Cardiac muscle cell (in vitro differentiated cells and primary cell): ENCODE data around the gene ZNF594. TPM values are rescaled to one million over a fixed set of nuclear protein-coding genes. Genes with fewer than 3 reads are reported as not detected.
"Not testable (repeated sequence)": the region's sequence is repeated elsewhere in the genome, so short reads cannot be mapped to it uniquely, and the experiment has no call there.

Experiments
- DNase-seq, 2 donors: peaks; one replicate each; pipeline versions ENCODE4 v3.0.0 to v3.0.0-alpha.2; 2010 to 2017; ENCODE audit warnings: low read depth in 1 of 2, low spot score in 1 of 2
- H3K27ac ChIP-seq: fragments of 200-600 bp; sonication (generic); 2 replicates; pipeline ENCODE4 v1.5.1; 2016
- H3K27me3 ChIP-seq: fragments of 200-600 bp; sonication (generic); 2 replicates; pipeline ENCODE4 v1.6.0; 2016; ENCODE audit warnings: control low read depth
- H3K36me3 ChIP-seq: fragments of 200-600 bp; sonication (generic); 2 replicates; pipeline ENCODE4 v1.5.1; 2016; ENCODE audit warnings: control low read depth
- H3K4me1 ChIP-seq: fragments of 200-600 bp; sonication (generic); 2 replicates; pipeline ENCODE4 v1.8.1; 2017; ENCODE audit warnings: low read depth, mild to moderate bottlenecking, mixed run types
- H3K4me3 ChIP-seq: fragments of 200-600 bp; sonication (generic); 2 replicates; pipeline ENCODE4 v1.5.1; 2016; ENCODE audit warnings: mild to moderate bottlenecking
- H3K9me3 ChIP-seq: fragments of 200-600 bp; sonication (generic); 2 replicates; pipeline ENCODE4 v1.5.1; 2017; ENCODE audit warnings: low read depth, mild to moderate bottlenecking, control low read depth
- polyA plus RNA-seq: library from polyadenylated mRNA; unstranded; fragments of >200 nt; fragmentation: Nextera tagmentation; extraction: Ambion mirVana; gene quantifications from 2 replicates; pipeline ENCODE4 v1.2.1, GENCODE V29; 2016
- total RNA-seq: library from RNA; depleted of rRNA; stranded (reverse); fragments of >200 nt; gene quantifications from 2 replicates; pipeline ENCODE4 v1.2.3, GENCODE V29; 2016
- TF ChIP-seq, protein P1 (sequence below): IDR thresholded peaks from 2 replicates; pipeline ENCODE4 v1.5.1; 2012; ENCODE audit warnings: low read depth, mild to moderate bottlenecking, low read length

ZNF594 gene
- total RNA-seq, result 23.3 and 30.6 TPM in 2 replicates
- 13.6 and 16.2 TPM in 2 replicates for polyA plus RNA-seq

DNA sequence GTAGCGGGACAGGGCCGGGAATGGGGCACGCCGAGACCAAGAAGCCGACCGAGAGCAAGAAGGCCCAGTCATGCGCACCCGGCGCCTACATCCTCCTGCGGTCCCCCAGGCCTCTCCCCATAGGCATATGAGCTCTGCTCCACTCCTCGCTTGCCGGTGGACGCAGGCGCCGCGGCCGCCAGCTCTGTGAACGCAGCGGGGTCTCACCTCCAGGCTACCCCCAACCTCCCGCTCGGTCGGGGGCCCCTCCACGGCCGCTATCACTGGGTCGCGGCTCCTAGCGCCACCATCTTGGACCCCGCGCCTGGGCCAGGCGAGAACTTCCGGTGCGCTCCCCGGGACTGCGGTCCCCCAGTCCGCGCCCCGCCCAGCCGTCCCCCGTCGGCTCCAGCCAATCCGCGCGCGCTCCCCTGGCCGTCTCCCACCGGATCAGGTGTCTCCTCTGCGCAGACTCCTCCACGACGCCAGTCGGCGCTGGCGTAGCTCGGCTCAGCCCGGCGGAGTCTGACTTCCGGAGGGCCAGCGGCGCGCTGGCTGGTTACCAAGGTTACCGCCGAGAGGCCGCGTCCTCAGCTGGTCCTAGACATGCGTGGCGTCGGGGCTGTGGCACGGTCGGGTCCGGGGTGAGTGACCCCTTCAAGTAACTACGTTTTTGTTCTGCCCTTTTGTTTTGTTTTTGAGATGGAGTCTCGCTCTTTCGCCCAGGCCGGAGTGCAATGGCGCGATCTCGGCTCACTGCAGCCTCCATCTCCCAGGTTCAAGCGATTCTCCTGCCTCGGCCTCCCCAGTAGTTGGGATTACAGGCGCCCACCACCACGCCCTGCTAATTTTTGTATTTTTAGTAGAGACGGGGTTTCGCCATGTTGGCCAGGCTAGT is at the start of gene ZNF594:
ZNF594 (minus strand) TSS at position 328 of the 877 bp plus-strand sequence. CDS start 7,612 bp downstream, outside the sequence.
- DNase-seq, result peak; percentile 98
- peak within 1 kb of the TSS; percentile 49 for H3K4me3 ChIP-seq
- TF ChIP-seq, protein P1, sequence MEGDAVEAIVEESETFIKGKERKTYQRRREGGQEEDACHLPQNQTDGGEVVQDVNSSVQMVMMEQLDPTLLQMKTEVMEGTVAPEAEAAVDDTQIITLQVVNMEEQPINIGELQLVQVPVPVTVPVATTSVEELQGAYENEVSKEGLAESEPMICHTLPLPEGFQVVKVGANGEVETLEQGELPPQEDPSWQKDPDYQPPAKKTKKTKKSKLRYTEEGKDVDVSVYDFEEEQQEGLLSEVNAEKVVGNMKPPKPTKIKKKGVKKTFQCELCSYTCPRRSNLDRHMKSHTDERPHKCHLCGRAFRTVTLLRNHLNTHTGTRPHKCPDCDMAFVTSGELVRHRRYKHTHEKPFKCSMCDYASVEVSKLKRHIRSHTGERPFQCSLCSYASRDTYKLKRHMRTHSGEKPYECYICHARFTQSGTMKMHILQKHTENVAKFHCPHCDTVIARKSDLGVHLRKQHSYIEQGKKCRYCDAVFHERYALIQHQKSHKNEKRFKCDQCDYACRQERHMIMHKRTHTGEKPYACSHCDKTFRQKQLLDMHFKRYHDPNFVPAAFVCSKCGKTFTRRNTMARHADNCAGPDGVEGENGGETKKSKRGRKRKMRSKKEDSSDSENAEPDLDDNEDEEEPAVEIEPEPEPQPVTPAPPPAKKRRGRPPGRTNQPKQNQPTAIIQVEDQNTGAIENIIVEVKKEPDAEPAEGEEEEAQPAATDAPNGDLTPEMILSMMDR, result peak; percentile 79
- no peaks in the 10 kb centered on the region for H3K27me3 ChIP-seq
- H3K36me3 ChIP-seq, result peaks cover 3% of the 10 kb centered on the region
- H3K27ac ChIP-seq, result peak within 1 kb of the TSS; percentile 35
- H3K9me3 ChIP-seq, result no peaks in the 10 kb centered on the region
- peaks cover 3% of the 10 kb centered on the region for H3K4me1 ChIP-seq

DNA sequence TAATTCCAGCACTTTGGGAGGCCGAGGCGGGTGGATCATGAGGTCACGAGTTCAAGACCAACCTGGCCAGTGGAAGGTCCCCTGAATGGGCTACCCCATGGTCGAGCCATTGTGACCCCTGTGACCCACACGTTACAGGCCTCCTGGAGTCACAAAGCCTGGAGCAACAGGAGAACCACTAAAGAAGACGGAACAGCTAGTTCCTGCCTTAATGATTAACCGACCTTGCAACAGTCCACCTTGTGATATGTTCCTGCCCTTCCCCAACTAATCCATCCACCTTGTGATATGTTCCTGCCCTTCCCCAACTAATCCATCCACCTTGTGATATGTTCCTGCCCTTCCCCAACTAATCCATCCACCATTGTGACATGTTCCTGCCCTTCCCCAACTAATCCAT is 48.1 kb upstream of the ZNF594 start:
- DNase-seq, H3K27me3 ChIP-seq, H3K4me3 ChIP-seq, H3K9me3 ChIP-seq, H3K36me3 ChIP-seq, H3K27ac ChIP-seq: not testable (repeated sequence)
- H3K4me1 ChIP-seq, result peaks cover 15% of the 10 kb centered on the region

DNA sequence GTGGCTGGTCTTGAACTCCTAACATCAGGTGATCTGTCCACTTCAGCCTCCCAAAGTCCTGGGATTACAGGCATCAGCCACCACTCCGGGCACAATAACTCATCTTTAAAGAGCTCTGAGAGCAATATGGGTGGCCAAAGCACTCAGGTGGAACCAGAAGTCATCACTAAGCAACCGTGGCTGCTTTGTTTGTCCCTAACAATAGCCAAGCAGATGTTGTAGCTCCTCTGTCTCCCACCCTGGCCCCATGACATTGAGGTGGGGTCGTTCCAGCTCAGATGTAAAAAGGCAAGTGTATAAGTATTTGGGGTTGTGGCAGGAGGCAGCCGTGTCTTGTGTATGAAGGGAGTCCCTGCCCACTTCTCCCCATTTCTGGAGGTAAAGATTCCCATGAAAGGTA is 46.7 kb upstream of the ZNF594 start:
- Histone ChIP-seq H3K36me3 (no peaks in the 10 kb centered on the region), H3K4me3 (no peak overlapping the region), H3K27ac (no peak overlapping the region), H3K9me3 (no peaks in the 10 kb centered on the region), H3K4me1 (peaks cover 14% of the 10 kb centered on the region), H3K27me3 (no peaks in the 10 kb centered on the region)
- no peak for DNase-seq
- TF ChIP-seq, protein P1, result no peak

DNA sequence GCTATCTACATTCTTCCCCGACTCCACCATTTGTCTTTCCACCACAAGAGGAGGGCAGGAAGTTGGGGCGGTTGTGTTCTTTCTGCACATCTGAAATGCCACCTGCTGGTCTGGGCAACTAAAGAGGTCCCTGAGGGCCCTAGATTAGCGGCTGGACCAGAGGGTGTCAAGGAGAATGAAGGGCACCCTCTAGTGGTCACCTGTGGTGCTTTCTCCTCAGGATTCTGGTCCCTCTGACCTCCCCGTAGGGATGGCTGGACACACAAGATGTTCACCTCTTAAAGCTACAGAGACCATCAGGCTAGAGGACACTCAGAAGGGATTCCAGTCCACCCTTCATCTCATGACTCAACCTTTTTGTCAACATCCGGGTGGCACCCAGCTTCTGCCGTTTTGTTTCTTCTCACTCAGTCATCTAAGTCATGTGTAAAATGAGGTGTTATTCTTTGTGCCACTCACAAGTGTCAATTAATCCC is 45.9 kb upstream of the ZNF594 start:
- Histone ChIP-seq H3K4me3 (no peak overlapping the region), H3K27ac (no peak overlapping the region), H3K9me3 (no peaks in the 10 kb centered on the region), H3K27me3 (no peaks in the 10 kb centered on the region), H3K36me3 (no peaks in the 10 kb centered on the region), H3K4me1 (peaks cover 6% of the 10 kb centered on the region)
- TF ChIP-seq, protein P1, result peak; percentile 72
- DNase-seq, result peak; percentile 51 to 69

DNA sequence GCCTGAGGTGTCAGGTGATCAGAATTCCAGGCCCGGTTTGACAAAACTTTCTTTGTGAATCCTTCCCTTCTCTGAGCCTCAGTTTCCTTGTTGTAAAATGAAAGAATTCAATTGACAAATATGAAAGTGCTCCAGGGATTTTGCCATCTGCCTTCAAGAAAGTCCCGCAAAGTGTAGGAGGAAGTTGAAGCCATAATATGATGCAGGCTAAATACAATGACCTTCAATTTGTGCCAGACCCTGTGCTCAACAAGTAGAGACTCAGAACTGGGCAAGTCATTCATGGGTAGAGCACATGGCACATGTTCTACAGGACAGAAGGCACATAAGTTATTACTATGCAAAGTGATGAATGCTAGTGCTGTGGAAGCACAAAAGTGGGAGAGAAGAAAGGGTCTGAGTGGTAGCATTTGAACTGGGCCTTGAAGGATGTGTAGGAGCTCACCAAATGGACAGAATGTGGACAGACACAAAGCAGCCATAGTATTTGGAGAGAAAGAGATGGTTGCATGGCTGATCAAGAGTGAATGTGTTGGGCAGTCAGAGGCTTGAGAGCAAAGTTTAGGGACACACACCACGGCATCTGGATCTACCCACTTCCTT is 45.4 kb upstream of the ZNF594 start:
- peaks cover under 1% of the 10 kb centered on the region for H3K4me1 ChIP-seq
- H3K9me3 ChIP-seq, result no peaks in the 10 kb centered on the region
- no peaks in the 10 kb centered on the region for H3K27me3 ChIP-seq
- TF ChIP-seq, protein P1, result no peak
- no peaks in the 10 kb centered on the region for H3K36me3 ChIP-seq
- no peak overlapping the region for H3K27ac ChIP-seq
- H3K4me3 ChIP-seq, result no peak overlapping the region
- no peak for DNase-seq
